GM12878 (cell line): Measurements from ENCODE around the gene SAMD3. TPM values are rescaled to one million over a fixed set of nuclear protein-coding genes. Genes with fewer than 3 reads are reported as not detected.

ENCODE experiments used
- BHLHE40 ChIP-seq, 2 experiments: fragments of 450-650 bp in 1 of 2; IDR thresholded peaks; 2 replicates each; pipeline ENCODE4 v1.6.1; 2011 to 2017; ENCODE audit warnings: low read depth in 2 of 2, borderline replicate concordance in 1 of 2, improper control_type of control experiment in 1 of 2, low read length in 1 of 2, mild to moderate bottlenecking in 1 of 2
- BMI1 ChIP-seq: fragments of 450-650 bp; IDR thresholded peaks from 2 replicates; pipeline ENCODE4 v1.6.1; 2016; ENCODE audit warnings: mild to moderate bottlenecking, moderate library complexity, borderline replicate concordance
- CBX5 ChIP-seq: sonication (generic); IDR thresholded peaks from 2 replicates; pipeline ENCODE4 v1.6.1; 2016; ENCODE audit warnings: low read depth, moderate library complexity, mild to moderate bottlenecking, inconsistent platforms
- CREB1 ChIP-seq: IDR thresholded peaks from 2 replicates; pipeline ENCODE4 v1.6.1; 2012; ENCODE audit warnings: low read depth, mild to moderate bottlenecking, inconsistent platforms
- E2F8 ChIP-seq: fragments of 450-650 bp; IDR thresholded peaks from 2 replicates; pipeline ENCODE4 v1.6.1; 2018; ENCODE audit warnings: mild to moderate bottlenecking, low read depth, moderate library complexity; ENCODE audit not compliant: partially characterized antibody
- HDAC6 ChIP-seq: fragments of 200-600 bp; sonication (generic); IDR thresholded peaks from one replicate; pipeline ENCODE4 v1.8.0; 2017; ENCODE audit warnings: antibody characterized with exemption; ENCODE audit not compliant: unreplicated experiment
- IRF4 ChIP-seq: IDR thresholded peaks from 2 replicates; pipeline ENCODE4 v1.6.1; 2011; ENCODE audit warnings: low read depth, low read length
- KLF5 ChIP-seq: fragments of 450-650 bp; IDR thresholded peaks from 2 replicates; pipeline ENCODE4 v1.6.1; 2014; ENCODE audit warnings: mild to moderate bottlenecking; ENCODE audit not compliant: partially characterized antibody
- MEF2A ChIP-seq: IDR thresholded peaks from 2 replicates; pipeline ENCODE4 v1.6.1; 2011; ENCODE audit warnings: low read depth, mild to moderate bottlenecking, low read length, moderate library complexity; ENCODE audit not compliant: insufficient read depth
- MEF2B ChIP-seq: fragments of 450-650 bp; IDR thresholded peaks from 2 replicates; pipeline ENCODE4 v1.6.1; 2018; ENCODE audit warnings: mild to moderate bottlenecking, moderate library complexity; ENCODE audit not compliant: partially characterized antibody, poor library complexity, severe bottlenecking
- NR2C2 ChIP-seq: IDR thresholded peaks from 2 replicates; pipeline ENCODE4 v1.6.1; 2011; ENCODE audit warnings: borderline replicate concordance, low read depth; ENCODE audit not compliant: control insufficient read depth, insufficient read length
- SMAD5 ChIP-seq: IDR thresholded peaks from 2 replicates; pipeline ENCODE4 v1.6.1; 2016; ENCODE audit warnings: antibody characterized with exemption, low read depth
- STAT3 ChIP-seq: IDR thresholded peaks from 2 replicates; pipeline ENCODE4 v1.6.1; 2011; ENCODE audit warnings: low read depth, low read length, improper control_type of control experiment
- TCF3 ChIP-seq: IDR thresholded peaks from 2 replicates; pipeline ENCODE4 v1.6.1; 2012; ENCODE audit warnings: low read depth, mild to moderate bottlenecking, low read length, borderline replicate concordance; ENCODE audit not compliant: insufficient read depth
- polyA plus RNA-seq, 11 experiments: library from polyadenylated mRNA; depleted of rRNA in 4 of 11; unstranded in 6 of 11; stranded (reverse) in 5 of 11; fragments of >200 nt; fragmentation: Nextera tagmentation in 4 of 11; fragmentation: Illumina TruSeq in 1 of 11; extraction: Ambion mirVana in 4 of 11; extraction: Trizol in 1 of 11; gene quantifications; 1 replicate in 1 of 11; 2 replicates in 10 of 11; pipeline versions ENCODE4 v1.2.1 to v1.2.3, GENCODE V29; 2011 to 2016; ENCODE audit warnings: inconsistent platforms in 2 of 11, missing spikeins in 2 of 11, low read depth in 1 of 11
- total RNA-seq, 4 experiments: library from RNA; depleted of rRNA in 3 of 4; stranded (reverse); fragments of >200 nt in 3 of 4; fragmentation: Illumina TruSeq in 1 of 4; extraction: Trizol in 1 of 4; gene quantifications; 2 replicates each; pipeline versions ENCODE4 v1.2.1 to v1.2.3, GENCODE V29; 2013 to 2021
- TF ChIP-seq, protein P1 (sequence below): fragments of 450-650 bp; IDR thresholded peaks from 2 replicates; pipeline ENCODE4 v1.6.1; 2017; ENCODE audit warnings: borderline replicate concordance
- TF ChIP-seq, protein P2 (sequence below): fragments of 150-350 bp; IDR thresholded peaks from 2 replicates; pipeline ENCODE4 v1.6.1; 2014; ENCODE audit warnings: mild to moderate bottlenecking, low read depth, low read length
- TF ChIP-seq, protein P3 (sequence below): fragments of 450-650 bp; IDR thresholded peaks from 2 replicates; pipeline ENCODE4 v1.6.1; 2016; ENCODE audit warnings: mild to moderate bottlenecking, moderate library complexity, borderline replicate concordance

SAMD3 gene
- total and polyA plus RNA-seq, 10 of the 15 experiments (the other 5 are each of a cell fraction or from before 2014, with no cell fraction given), result 0.04 to 2.3 (median 0.39) TPM; not detected in 2

DNA sequence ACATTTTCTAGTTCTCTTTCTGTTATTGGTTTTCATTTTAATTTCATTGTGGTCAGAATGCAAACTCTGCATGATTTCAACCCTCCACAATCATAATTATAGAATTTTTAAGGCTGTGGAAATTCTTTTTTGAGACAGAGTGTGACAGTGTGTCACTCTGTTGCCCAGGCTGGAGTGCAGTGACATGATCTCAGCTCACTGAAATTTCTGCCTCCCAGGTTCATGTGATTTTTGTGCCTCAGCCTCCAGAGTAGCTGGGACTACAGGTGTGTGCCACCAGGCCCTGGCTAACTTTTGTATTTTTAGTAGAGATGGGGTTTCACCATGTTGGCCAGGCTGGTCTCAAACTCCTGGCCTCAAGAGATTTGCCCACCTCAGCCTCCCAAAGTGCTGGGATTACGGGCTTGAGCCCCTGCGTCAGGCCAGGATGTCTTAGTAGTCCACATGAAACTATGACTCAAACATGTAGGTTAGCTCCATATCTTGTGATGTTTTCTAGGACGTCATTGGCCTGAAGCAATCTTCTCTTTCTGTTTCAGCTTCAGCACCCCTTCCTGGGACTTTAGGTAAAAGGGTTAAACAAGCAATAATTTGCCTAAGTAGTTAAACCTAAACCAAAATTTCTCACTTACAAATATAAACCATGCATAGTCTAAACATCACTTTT, 47.4 kb upstream of the SAMD3 start (continued):
- TF ChIP-seq MEF2B (no peak), IRF4 (0 out of 2 replicates have a peak, but pooled peaks have one; percentile 35), E2F8 (no peak), MEF2A (0 out of 2 replicates have a peak, but pooled peaks have one; percentile 18), CBX5 (no peak), TCF3 (no peak), BHLHE40 (IDR thresholded peaks at IDR 0.05; ENCODE audit: borderline replicate concordance in 1 of 2, low read depth in 2 of 2, low read length in 1 of 2) (no peak), BMI1 (no peak), CREB1 (peak; percentile 90), KLF5 (no peak), NR2C2 (no peak), HDAC6 (no peak), STAT3 (no peak), SMAD5 (no peak)
- TF ChIP-seq, protein P1, sequence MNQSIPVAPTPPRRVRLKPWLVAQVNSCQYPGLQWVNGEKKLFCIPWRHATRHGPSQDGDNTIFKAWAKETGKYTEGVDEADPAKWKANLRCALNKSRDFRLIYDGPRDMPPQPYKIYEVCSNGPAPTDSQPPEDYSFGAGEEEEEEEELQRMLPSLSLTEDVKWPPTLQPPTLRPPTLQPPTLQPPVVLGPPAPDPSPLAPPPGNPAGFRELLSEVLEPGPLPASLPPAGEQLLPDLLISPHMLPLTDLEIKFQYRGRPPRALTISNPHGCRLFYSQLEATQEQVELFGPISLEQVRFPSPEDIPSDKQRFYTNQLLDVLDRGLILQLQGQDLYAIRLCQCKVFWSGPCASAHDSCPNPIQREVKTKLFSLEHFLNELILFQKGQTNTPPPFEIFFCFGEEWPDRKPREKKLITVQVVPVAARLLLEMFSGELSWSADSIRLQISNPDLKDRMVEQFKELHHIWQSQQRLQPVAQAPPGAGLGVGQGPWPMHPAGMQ, result no peak
- TF ChIP-seq, protein P2, sequence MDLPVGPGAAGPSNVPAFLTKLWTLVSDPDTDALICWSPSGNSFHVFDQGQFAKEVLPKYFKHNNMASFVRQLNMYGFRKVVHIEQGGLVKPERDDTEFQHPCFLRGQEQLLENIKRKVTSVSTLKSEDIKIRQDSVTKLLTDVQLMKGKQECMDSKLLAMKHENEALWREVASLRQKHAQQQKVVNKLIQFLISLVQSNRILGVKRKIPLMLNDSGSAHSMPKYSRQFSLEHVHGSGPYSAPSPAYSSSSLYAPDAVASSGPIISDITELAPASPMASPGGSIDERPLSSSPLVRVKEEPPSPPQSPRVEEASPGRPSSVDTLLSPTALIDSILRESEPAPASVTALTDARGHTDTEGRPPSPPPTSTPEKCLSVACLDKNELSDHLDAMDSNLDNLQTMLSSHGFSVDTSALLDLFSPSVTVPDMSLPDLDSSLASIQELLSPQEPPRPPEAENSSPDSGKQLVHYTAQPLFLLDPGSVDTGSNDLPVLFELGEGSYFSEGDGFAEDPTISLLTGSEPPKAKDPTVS, result no peak
- TF ChIP-seq, protein P3, sequence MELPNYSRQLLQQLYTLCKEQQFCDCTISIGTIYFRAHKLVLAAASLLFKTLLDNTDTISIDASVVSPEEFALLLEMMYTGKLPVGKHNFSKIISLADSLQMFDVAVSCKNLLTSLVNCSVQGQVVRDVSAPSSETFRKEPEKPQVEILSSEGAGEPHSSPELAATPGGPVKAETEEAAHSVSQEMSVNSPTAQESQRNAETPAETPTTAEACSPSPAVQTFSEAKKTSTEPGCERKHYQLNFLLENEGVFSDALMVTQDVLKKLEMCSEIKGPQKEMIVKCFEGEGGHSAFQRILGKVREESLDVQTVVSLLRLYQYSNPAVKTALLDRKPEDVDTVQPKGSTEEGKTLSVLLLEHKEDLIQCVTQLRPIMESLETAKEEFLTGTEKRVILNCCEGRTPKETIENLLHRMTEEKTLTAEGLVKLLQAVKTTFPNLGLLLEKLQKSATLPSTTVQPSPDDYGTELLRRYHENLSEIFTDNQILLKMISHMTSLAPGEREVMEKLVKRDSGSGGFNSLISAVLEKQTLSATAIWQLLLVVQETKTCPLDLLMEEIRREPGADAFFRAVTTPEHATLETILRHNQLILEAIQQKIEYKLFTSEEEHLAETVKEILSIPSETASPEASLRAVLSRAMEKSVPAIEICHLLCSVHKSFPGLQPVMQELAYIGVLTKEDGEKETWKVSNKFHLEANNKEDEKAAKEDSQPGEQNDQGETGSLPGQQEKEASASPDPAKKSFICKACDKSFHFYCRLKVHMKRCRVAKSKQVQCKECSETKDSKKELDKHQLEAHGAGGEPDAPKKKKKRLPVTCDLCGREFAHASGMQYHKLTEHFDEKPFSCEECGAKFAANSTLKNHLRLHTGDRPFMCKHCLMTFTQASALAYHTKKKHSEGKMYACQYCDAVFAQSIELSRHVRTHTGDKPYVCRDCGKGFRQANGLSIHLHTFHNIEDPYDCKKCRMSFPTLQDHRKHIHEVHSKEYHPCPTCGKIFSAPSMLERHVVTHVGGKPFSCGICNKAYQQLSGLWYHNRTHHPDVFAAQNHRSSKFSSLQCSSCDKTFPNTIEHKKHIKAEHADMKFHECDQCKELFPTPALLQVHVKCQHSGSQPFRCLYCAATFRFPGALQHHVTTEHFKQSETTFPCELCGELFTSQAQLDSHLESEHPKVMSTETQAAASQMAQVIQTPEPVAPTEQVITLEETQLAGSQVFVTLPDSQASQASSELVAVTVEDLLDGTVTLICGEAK, result no peak
